Uterus (tissue), 2 donors: ENCODE measurements around the gene PTPRF.

Experiments
- POLR2A ChIP-seq, 2 donors: fragments of 450-650 bp; IDR thresholded peaks; one replicate each; pipeline ENCODE4 v1.6.1; 2016; ENCODE audit warnings: antibody characterized with exemption in 2 of 2, mild to moderate bottlenecking in 1 of 2, moderate library complexity in 1 of 2
- TF ChIP-seq, protein P1 (sequence below), 4 experiments: fragments of 200-600 bp in 2 of 4; fragments of 450-650 bp in 2 of 4; sonication (generic) in 2 of 4; IDR thresholded peaks; one replicate each; pipeline ENCODE4 v1.5.1; 2016 to 2019; ENCODE audit warnings: antibody characterized with exemption in 4 of 4, mild to moderate bottlenecking in 2 of 4, moderate library complexity in 1 of 4

DNA sequence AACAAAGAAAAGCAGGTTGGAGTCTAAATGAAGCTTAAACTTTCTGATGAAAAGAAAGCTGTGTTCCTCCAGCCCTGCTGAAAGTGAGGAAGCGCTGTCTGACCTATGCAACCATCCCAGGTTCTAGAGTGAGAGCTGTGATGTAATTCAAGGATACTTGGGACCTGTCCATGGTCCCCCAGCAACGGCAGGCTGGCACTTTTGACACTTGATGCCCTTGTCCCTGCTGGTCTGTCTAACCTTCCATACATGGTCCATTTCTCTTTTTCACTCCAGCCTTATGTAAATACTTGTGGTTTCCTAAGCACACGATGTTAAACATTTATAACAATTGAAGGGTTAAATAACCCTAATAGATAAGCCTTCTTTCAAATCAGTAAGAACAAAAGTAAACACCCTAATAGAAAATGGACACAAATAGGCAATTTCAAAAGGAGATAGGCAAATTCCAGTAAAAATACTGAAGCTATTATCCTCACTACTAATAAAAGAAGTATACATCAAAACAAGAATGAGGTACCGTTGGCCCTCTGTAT is 101.5 kb downstream of the PTPRF start:
- no peak for TF ChIP-seq POLR2A (IDR thresholded peaks at IDR 0.05)
- TF ChIP-seq, protein P1, sequence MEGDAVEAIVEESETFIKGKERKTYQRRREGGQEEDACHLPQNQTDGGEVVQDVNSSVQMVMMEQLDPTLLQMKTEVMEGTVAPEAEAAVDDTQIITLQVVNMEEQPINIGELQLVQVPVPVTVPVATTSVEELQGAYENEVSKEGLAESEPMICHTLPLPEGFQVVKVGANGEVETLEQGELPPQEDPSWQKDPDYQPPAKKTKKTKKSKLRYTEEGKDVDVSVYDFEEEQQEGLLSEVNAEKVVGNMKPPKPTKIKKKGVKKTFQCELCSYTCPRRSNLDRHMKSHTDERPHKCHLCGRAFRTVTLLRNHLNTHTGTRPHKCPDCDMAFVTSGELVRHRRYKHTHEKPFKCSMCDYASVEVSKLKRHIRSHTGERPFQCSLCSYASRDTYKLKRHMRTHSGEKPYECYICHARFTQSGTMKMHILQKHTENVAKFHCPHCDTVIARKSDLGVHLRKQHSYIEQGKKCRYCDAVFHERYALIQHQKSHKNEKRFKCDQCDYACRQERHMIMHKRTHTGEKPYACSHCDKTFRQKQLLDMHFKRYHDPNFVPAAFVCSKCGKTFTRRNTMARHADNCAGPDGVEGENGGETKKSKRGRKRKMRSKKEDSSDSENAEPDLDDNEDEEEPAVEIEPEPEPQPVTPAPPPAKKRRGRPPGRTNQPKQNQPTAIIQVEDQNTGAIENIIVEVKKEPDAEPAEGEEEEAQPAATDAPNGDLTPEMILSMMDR (IDR thresholded peaks at IDR 0.05), result no peak
